Measurements from ENCODE around the gene LEFTY2.
A peak's percentile ranks its signal among the peaks of the same experiment; 100 is the strongest.
"Not testable (repeated sequence)": the region's sequence is repeated elsewhere in the genome, so short reads cannot be mapped to it uniquely, and the experiment has no call there.

The LEFTY2 gene

GRCh38 chr1:225939939-225940310 lies 1.1 kb downstream of the LEFTY2 start:
- H3K9me3 ChIP-seq (ENCODE audit: control insufficient read depth, insufficient read depth, low read depth, low read length); H3K27me3 ChIP-seq (ENCODE audit: control insufficient read depth, insufficient read depth, low read length); H3K27ac ChIP-seq (ENCODE audit: low read depth, low read length); H3K36me3 ChIP-seq (ENCODE audit: control insufficient read depth, insufficient read depth, low read length): not testable (repeated sequence)
- H3K9ac ChIP-seq (ENCODE audit: low read length): peak overlapping the region; percentile 78
- peaks cover 44% of the 10 kb centered on the region for H3K4me1 ChIP-seq (ENCODE audit: control insufficient read depth, insufficient read depth, low read length)
- peak overlapping the region; percentile 54 for H3K4me3 ChIP-seq (ENCODE audit: low read depth, low read length)

- H3K9me3 ChIP-seq (ENCODE audit: control insufficient read depth, insufficient read depth, low read depth, low read length); H3K36me3 ChIP-seq (ENCODE audit: control insufficient read depth, insufficient read depth, low read length); H3K27ac ChIP-seq (ENCODE audit: low read depth, low read length); H3K27me3 ChIP-seq (ENCODE audit: control insufficient read depth, insufficient read depth, low read length): not testable (repeated sequence)
- peaks cover 38% of the 10 kb centered on the region for H3K4me1 ChIP-seq (ENCODE audit: control insufficient read depth, insufficient read depth, low read length)
- peak overlapping the region; percentile 54 for H3K4me3 ChIP-seq (ENCODE audit: low read depth, low read length)
- H3K9ac ChIP-seq (ENCODE audit: low read length): peak overlapping the region; percentile 78
Observed at GRCh38 chr1:225939097-225939938, 1.7 kb downstream of the LEFTY2 start.

- Histone ChIP-seq H3K27me3 (ENCODE audit: control insufficient read depth, insufficient read depth, low read length) (no peaks in the 10 kb centered on the region; the same call in 1 of the 2 replicates), H3K4me1 (ENCODE audit: control insufficient read depth, insufficient read depth, low read length) (peaks cover 24% of the 10 kb centered on the region), H3K4me3 (ENCODE audit: low read depth, low read length) (no peak overlapping the region), H3K27ac (ENCODE audit: low read depth, low read length) (no peak overlapping the region), H3K9ac (ENCODE audit: low read length) (no peak overlapping the region), H3K9me3 (ENCODE audit: control insufficient read depth, insufficient read depth, low read depth, low read length) (no peaks in the 10 kb centered on the region), H3K36me3 (ENCODE audit: control insufficient read depth, insufficient read depth, low read length) (no peaks in the 10 kb centered on the region)
Observed at GRCh38 chr1:225937048-225937968, 3.7 kb downstream of the LEFTY2 start.

- H3K27ac ChIP-seq (ENCODE audit: low read depth, low read length): no peak overlapping the region
Observed at GRCh38 chr1:225936523-225936922, 4.5 kb downstream of the LEFTY2 start.

GRCh38 chr1:225936086-225936485 lies 4.9 kb downstream of the LEFTY2 start:
- H3K27ac ChIP-seq (ENCODE audit: low read depth, low read length); H3K9ac ChIP-seq (ENCODE audit: low read length); H3K27me3 ChIP-seq (ENCODE audit: control insufficient read depth, insufficient read depth, low read length); H3K9me3 ChIP-seq (ENCODE audit: control insufficient read depth, insufficient read depth, low read depth, low read length); H3K36me3 ChIP-seq (ENCODE audit: control insufficient read depth, insufficient read depth, low read length); H3K4me3 ChIP-seq (ENCODE audit: low read depth, low read length): not testable (repeated sequence)
- peaks cover 16% of the 10 kb centered on the region for H3K4me1 ChIP-seq (ENCODE audit: control insufficient read depth, insufficient read depth, low read length)

More at GRCh38 chr1:225936523-225936922, 4.5 kb downstream of the LEFTY2 start:
- no peaks in the 10 kb centered on the region for H3K9me3 ChIP-seq (ENCODE audit: control insufficient read depth, insufficient read depth, low read depth, low read length)
- no peaks in the 10 kb centered on the region; the same call in 1 of the 2 replicates for H3K27me3 ChIP-seq (ENCODE audit: control insufficient read depth, insufficient read depth, low read length)
- no peak overlapping the region for H3K9ac ChIP-seq (ENCODE audit: low read length)
- peaks cover 17% of the 10 kb centered on the region for H3K4me1 ChIP-seq (ENCODE audit: control insufficient read depth, insufficient read depth, low read length)
- no peak overlapping the region for H3K4me3 ChIP-seq (ENCODE audit: low read depth, low read length)
- H3K36me3 ChIP-seq (ENCODE audit: control insufficient read depth, insufficient read depth, low read length): no peaks in the 10 kb centered on the region

- Histone ChIP-seq H3K4me3 (ENCODE audit: low read depth, low read length) (no peak overlapping the region), H3K27ac (ENCODE audit: low read depth, low read length) (no peak overlapping the region), H3K4me1 (ENCODE audit: control insufficient read depth, insufficient read depth, low read length) (0 out of 2 replicates have a peak, but pooled peaks cover 3% of the 10 kb centered on the region), H3K9ac (ENCODE audit: low read length) (no peak overlapping the region), H3K36me3 (ENCODE audit: control insufficient read depth, insufficient read depth, low read length) (no peaks in the 10 kb centered on the region), H3K9me3 (ENCODE audit: control insufficient read depth, insufficient read depth, low read depth, low read length) (no peaks in the 10 kb centered on the region), H3K27me3 (ENCODE audit: control insufficient read depth, insufficient read depth, low read length) (no peaks in the 10 kb centered on the region)
Observed at GRCh38 chr1:225934711-225935110, 6.3 kb downstream of the LEFTY2 start.

- Histone ChIP-seq H3K9ac (ENCODE audit: low read length) (no peak overlapping the region), H3K4me1 (ENCODE audit: control insufficient read depth, insufficient read depth, low read length) (peaks cover 3% of the 10 kb centered on the region; the same call in 1 of the 2 replicates), H3K27ac (ENCODE audit: low read depth, low read length) (no peak overlapping the region), H3K36me3 (ENCODE audit: control insufficient read depth, insufficient read depth, low read length) (no peaks in the 10 kb centered on the region), H3K4me3 (ENCODE audit: low read depth, low read length) (no peak overlapping the region), H3K27me3 (ENCODE audit: control insufficient read depth, insufficient read depth, low read length) (no peaks in the 10 kb centered on the region), H3K9me3 (ENCODE audit: control insufficient read depth, insufficient read depth, low read depth, low read length) (no peaks in the 10 kb centered on the region)
Observed at GRCh38 chr1:225933072-225933471, 7.9 kb downstream of the LEFTY2 start.

- Histone ChIP-seq H3K4me3 (ENCODE audit: low read depth, low read length) (no peak overlapping the region), H3K27me3 (ENCODE audit: control insufficient read depth, insufficient read depth, low read length) (no peaks in the 10 kb centered on the region), H3K36me3 (ENCODE audit: control insufficient read depth, insufficient read depth, low read length) (no peaks in the 10 kb centered on the region), H3K9ac (ENCODE audit: low read length) (no peak overlapping the region), H3K27ac (ENCODE audit: low read depth, low read length) (no peak overlapping the region), H3K9me3 (ENCODE audit: control insufficient read depth, insufficient read depth, low read depth, low read length) (no peaks in the 10 kb centered on the region), H3K4me1 (ENCODE audit: control insufficient read depth, insufficient read depth, low read length) (peaks cover 3% of the 10 kb centered on the region; the same call in 1 of the 2 replicates)
Observed at GRCh38 chr1:225931270-225932136, 9.5 kb downstream of the LEFTY2 start.

GRCh38 chr1:225930566-225930965 lies 10.5 kb downstream of the LEFTY2 start:
- no peaks in the 10 kb centered on the region for H3K9me3 ChIP-seq (ENCODE audit: control insufficient read depth, insufficient read depth, low read depth, low read length)
- no peak overlapping the region for H3K27ac ChIP-seq (ENCODE audit: low read depth, low read length)
- H3K27me3 ChIP-seq (ENCODE audit: control insufficient read depth, insufficient read depth, low read length): no peaks in the 10 kb centered on the region
- H3K9ac ChIP-seq (ENCODE audit: low read length): no peak overlapping the region
- no peak overlapping the region for H3K4me3 ChIP-seq (ENCODE audit: low read depth, low read length)
- no peaks in the 10 kb centered on the region for H3K36me3 ChIP-seq (ENCODE audit: control insufficient read depth, insufficient read depth, low read length)
- peaks cover 3% of the 10 kb centered on the region; the same call in 1 of the 2 replicates for H3K4me1 ChIP-seq (ENCODE audit: control insufficient read depth, insufficient read depth, low read length)

GRCh38 chr1:225929462-225929861 lies 11.6 kb downstream of the LEFTY2 start:
- not testable (repeated sequence) for H3K9me3 ChIP-seq (ENCODE audit: control insufficient read depth, insufficient read depth, low read depth, low read length); H3K27me3 ChIP-seq (ENCODE audit: control insufficient read depth, insufficient read depth, low read length); H3K36me3 ChIP-seq (ENCODE audit: control insufficient read depth, insufficient read depth, low read length); H3K4me3 ChIP-seq (ENCODE audit: low read depth, low read length); H3K4me1 ChIP-seq (ENCODE audit: control insufficient read depth, insufficient read depth, low read length); H3K9ac ChIP-seq (ENCODE audit: low read length); H3K27ac ChIP-seq (ENCODE audit: low read depth, low read length)
